Measurements from ENCODE around the gene GNAI3.

Gene GNAI3

DNA sequence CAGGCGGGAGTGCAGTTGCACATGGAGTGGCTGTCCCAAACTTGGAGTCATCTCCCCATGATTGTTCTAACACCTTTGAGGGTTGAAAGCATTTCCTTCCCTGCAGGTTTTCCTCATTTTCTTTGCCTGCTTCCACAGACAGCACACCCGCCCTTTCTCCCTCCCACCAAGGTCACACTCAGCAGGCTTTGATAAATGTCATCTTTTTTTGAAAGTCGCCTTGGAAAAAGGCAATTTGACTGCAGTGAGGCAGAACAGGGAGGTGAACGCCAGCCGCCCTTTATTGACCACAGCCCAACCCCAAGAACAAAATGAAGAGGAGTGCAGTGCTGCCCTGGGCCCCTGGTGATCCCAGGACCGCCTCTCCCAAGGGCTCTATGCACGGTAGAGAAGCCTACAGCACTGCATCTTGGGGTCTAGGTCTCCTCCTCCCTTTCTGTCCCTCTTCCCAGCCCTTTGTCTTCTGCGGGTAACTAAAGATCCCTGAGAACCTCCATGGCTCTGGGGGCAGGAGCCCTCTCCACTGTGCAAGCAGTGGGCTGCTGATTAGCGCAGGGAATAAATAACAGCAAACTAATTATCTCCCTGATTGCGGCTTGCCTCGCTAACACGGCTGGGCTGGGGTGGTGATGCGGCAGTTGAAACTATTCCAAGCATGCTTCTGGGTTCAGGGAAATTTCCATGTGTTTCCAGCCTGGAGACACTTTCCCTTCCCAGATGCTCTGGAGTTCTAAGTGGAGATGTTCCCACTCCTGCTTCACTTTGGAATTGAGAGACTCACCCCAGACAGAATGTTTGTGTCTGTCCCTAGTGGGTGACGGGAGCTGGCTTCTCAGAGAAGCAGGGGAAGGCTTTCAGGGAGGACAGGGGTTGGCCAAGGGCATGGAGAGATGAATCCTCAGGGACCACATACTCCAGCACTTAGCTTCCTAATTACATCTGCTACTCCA is 27.1 kb upstream of the GNAI3 start:
- TF ChIP-seq EP300 (IDR thresholded peaks at IDR 0.05; ENCODE audit: borderline replicate concordance) (no peak), NFIC (IDR thresholded peaks at IDR 0.05) (no peak), TAF1 (IDR thresholded peaks at IDR 0.05; ENCODE audit: low read depth) (no peak), EGR1 (IDR thresholded peaks at IDR 0.05) (no peak), TEAD4 (IDR thresholded peaks at IDR 0.05) (no peak), CEBPB (IDR thresholded peaks at IDR 0.05) (no peak), TCF12 (IDR thresholded peaks at IDR 0.05; ENCODE audit: low read depth) (no peak), ZBTB7A (IDR thresholded peaks at IDR 0.05; ENCODE audit: low read depth) (no peak), YY1 (IDR thresholded peaks at IDR 0.05; ENCODE audit: low read depth) (no peak)
- TF ChIP-seq, protein P1, sequence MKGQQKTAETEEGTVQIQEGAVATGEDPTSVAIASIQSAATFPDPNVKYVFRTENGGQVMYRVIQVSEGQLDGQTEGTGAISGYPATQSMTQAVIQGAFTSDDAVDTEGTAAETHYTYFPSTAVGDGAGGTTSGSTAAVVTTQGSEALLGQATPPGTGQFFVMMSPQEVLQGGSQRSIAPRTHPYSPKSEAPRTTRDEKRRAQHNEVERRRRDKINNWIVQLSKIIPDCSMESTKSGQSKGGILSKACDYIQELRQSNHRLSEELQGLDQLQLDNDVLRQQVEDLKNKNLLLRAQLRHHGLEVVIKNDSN (IDR thresholded peaks at IDR 0.05), result no peak
- TF ChIP-seq, protein P2, sequence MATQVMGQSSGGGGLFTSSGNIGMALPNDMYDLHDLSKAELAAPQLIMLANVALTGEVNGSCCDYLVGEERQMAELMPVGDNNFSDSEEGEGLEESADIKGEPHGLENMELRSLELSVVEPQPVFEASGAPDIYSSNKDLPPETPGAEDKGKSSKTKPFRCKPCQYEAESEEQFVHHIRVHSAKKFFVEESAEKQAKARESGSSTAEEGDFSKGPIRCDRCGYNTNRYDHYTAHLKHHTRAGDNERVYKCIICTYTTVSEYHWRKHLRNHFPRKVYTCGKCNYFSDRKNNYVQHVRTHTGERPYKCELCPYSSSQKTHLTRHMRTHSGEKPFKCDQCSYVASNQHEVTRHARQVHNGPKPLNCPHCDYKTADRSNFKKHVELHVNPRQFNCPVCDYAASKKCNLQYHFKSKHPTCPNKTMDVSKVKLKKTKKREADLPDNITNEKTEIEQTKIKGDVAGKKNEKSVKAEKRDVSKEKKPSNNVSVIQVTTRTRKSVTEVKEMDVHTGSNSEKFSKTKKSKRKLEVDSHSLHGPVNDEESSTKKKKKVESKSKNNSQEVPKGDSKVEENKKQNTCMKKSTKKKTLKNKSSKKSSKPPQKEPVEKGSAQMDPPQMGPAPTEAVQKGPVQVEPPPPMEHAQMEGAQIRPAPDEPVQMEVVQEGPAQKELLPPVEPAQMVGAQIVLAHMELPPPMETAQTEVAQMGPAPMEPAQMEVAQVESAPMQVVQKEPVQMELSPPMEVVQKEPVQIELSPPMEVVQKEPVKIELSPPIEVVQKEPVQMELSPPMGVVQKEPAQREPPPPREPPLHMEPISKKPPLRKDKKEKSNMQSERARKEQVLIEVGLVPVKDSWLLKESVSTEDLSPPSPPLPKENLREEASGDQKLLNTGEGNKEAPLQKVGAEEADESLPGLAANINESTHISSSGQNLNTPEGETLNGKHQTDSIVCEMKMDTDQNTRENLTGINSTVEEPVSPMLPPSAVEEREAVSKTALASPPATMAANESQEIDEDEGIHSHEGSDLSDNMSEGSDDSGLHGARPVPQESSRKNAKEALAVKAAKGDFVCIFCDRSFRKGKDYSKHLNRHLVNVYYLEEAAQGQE (IDR thresholded peaks at IDR 0.05; ENCODE audit: low read depth), result no peak

DNA sequence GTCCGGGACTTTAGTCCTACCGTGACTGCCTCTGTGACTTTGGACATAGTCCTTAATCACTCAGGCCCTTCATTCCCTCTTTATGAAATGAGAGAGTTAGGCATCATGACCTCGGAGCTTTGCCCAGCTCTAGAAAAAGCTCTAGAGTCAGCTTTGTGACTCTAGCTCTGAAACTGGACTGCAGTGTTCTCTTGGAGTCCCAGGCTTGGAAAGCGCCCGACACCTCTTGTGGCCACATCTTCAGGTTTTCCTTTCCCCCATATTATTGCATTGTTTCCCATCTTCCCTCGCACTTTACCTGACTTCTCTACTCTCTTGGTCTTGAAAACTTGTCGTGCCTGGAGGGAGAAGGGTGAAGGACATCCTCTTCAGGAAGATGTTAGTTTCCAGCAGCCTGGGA is 26.4 kb upstream of the GNAI3 start:
- no peak for TF ChIP-seq CEBPB (IDR thresholded peaks at IDR 0.05)
- no peak for TF ChIP-seq TAF1 (IDR thresholded peaks at IDR 0.05; ENCODE audit: low read depth)
- TF ChIP-seq, protein P3, sequence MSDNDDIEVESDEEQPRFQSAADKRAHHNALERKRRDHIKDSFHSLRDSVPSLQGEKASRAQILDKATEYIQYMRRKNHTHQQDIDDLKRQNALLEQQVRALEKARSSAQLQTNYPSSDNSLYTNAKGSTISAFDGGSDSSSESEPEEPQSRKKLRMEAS (IDR thresholded peaks at IDR 0.05), result no peak
- TF ChIP-seq TEAD4 (IDR thresholded peaks at IDR 0.05), result no peak

DNA sequence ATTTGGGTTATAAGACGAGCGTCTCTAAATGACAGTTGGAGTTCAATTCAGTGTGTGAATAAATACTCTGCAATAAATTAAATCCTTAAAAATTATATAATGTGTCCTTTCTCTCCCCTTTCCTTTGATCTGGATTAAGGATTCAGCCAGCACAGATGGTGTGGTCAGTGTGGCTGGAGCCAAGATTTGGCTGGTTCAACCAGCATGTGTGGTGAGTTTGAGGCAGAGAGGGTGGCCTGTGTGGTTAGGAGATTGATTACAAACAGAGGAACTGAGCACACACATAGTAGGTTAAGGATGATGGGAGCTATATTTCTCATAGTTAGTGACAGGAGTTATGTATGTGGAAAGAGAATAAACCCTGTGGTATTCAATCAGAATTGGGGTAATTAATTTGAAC is 24.7 kb upstream of the GNAI3 start:
- no peak for TF ChIP-seq NFIC (IDR thresholded peaks at IDR 0.05)
- TF ChIP-seq TCF12 (IDR thresholded peaks at IDR 0.05; ENCODE audit: low read depth), result no peak
- TF ChIP-seq, protein P1 (IDR thresholded peaks at IDR 0.05), result no peak
- TF ChIP-seq, protein P2 (IDR thresholded peaks at IDR 0.05; ENCODE audit: low read depth), result no peak
- no peak for TF ChIP-seq ZBTB7A (IDR thresholded peaks at IDR 0.05; ENCODE audit: low read depth)
- no peak for TF ChIP-seq YY1 (IDR thresholded peaks at IDR 0.05; ENCODE audit: low read depth)
- no peak for TF ChIP-seq FOXM1 (IDR thresholded peaks at IDR 0.05; ENCODE audit: borderline replicate concordance, low read depth)
- TF ChIP-seq CREB1 (IDR thresholded peaks at IDR 0.05; ENCODE audit: low read depth), result no peak

DNA sequence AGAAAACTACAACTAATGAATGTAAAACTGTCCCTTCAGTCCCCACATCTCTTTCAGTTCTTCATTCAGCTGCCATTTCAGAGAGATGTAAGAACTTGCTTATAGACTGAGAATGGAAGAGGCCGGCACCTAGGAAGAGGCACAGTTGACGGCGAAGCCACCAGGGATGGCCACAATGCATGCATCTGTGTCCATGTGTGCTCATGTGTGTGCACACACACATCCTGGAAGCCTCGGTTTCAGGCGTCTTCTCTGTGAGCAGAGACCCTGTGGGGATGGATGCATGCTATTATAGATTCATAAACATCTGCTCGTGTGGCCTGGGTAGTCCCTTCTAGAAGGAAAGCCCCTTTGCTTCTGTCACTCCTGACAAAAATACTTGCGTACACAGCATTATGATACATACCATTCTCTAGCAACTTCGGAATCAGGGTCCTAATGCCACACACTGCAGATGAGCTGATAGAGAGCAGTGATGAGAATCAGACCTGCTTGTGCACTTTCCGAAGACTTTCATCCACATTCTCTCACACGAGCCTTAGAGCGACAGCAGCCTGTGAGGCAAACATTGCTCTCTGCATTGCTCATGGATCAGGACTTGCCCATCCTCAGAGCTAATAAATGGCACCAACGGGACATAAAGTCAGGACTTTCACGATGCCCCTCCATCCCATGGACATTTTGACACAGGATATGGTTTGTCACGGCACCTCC is 21.2 kb upstream of the GNAI3 start:
- no peak for TF ChIP-seq EGR1 (IDR thresholded peaks at IDR 0.05)
- TF ChIP-seq, protein P1 (IDR thresholded peaks at IDR 0.05), result no peak
- TF ChIP-seq NFIC (IDR thresholded peaks at IDR 0.05), result no peak
- TF ChIP-seq TAF1 (IDR thresholded peaks at IDR 0.05; ENCODE audit: low read depth), result no peak
- TF ChIP-seq RAD21 (IDR thresholded peaks at IDR 0.05; ENCODE audit: low read depth), result no peak
- TF ChIP-seq ZBTB7A (IDR thresholded peaks at IDR 0.05; ENCODE audit: low read depth), result no peak

DNA sequence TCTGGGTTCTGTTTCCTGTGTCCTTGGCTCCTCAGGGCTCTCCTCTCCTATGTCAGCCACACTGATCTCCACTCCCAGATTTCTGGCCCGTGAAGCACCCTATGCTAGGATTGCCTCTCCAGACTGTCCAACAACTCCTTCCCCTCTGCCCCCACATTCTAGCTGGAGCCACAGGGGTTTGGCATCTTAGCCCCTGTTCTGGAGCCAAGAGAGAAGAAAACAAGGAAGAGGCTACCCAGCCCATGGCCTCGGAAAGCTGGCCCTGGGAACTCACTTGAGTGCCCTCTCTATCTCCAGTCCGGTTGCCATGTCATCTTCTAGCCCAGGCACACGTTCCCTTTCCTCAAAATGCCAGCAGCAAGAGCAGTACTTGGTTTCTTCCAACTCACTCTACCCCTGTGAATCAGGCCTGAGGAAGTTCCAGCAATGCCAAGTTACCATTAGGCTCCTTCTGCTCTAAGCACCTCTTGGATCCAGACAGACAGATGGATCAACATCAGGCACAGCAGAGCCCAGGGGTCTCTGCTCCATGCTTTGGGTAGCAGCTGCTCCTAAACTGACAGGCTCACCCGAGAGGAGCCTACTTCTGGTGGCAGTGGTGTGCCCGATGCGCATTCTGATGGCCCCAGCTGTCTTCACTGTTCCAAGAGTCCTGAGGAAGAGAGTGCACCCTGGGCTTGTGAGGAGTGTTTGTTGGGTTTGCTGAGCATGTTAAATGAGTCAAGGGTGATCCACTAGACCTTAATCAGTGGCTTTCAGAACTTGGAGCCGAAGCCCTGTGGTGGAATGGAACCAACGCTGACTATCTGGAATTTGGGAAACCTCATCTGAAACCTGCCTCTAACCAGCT is 20.3 kb upstream of the GNAI3 start:
- TF ChIP-seq ZBTB7A (IDR thresholded peaks at IDR 0.05; ENCODE audit: low read depth) (no peak), EGR1 (IDR thresholded peaks at IDR 0.05) (no peak), YY1 (IDR thresholded peaks at IDR 0.05; ENCODE audit: low read depth) (no peak), TCF12 (IDR thresholded peaks at IDR 0.05; ENCODE audit: low read depth) (no peak), CEBPB (IDR thresholded peaks at IDR 0.05) (no peak), FOXM1 (IDR thresholded peaks at IDR 0.05; ENCODE audit: borderline replicate concordance, low read depth) (no peak), TEAD4 (IDR thresholded peaks at IDR 0.05) (no peak), CREB1 (IDR thresholded peaks at IDR 0.05; ENCODE audit: low read depth) (no peak), TAF1 (IDR thresholded peaks at IDR 0.05; ENCODE audit: low read depth) (no peak), NFIC (IDR thresholded peaks at IDR 0.05) (no peak), RAD21 (IDR thresholded peaks at IDR 0.05; ENCODE audit: low read depth) (no peak), EP300 (IDR thresholded peaks at IDR 0.05; ENCODE audit: borderline replicate concordance) (no peak)
- TF ChIP-seq, protein P3 (IDR thresholded peaks at IDR 0.05), result no peak
- TF ChIP-seq, protein P1 (IDR thresholded peaks at IDR 0.05), result no peak
- TF ChIP-seq, protein P2 (IDR thresholded peaks at IDR 0.05; ENCODE audit: low read depth), result no peak

All from Ishikawa (cell line).